Suprapubic skin (tissue), 4 donors: ENCODE data around the gene ADGRD1. TPM values are rescaled to one million over a fixed set of nuclear protein-coding genes. Genes with fewer than 3 reads are reported as not detected.

Source experiments
- DNase-seq, 2 donors: peaks; one replicate each; pipeline ENCODE4 v3.0.0-alpha.2; 2019; ENCODE audit warnings: low spot score in 2 of 2
- H3K27ac ChIP-seq: fragments of 200-600 bp; sonication (generic); one replicate; pipeline ENCODE4 v1.5.1; 2019
- H3K27me3 ChIP-seq: fragments of 200-600 bp; sonication (generic); one replicate; pipeline ENCODE4 v1.5.1; 2019
- H3K36me3 ChIP-seq: fragments of 200-600 bp; sonication (generic); one replicate; pipeline ENCODE4 v1.5.1; 2019
- H3K4me1 ChIP-seq: fragments of 200-600 bp; sonication (generic); one replicate; pipeline ENCODE4 v1.5.1; 2019
- H3K4me3 ChIP-seq: fragments of 200-600 bp; sonication (generic); one replicate; pipeline ENCODE4 v1.5.1; 2019; ENCODE audit warnings: mild to moderate bottlenecking
- H3K9me3 ChIP-seq: fragments of 200-600 bp; sonication (generic); one replicate; pipeline ENCODE4 v1.5.1; 2019
- EP300 ChIP-seq: sonication (generic); formaldehyde crosslinking; IDR thresholded peaks from one replicate; pipeline ENCODE4 v1.6.1; 2017; ENCODE audit warnings: antibody characterized with exemption
- POLR2A ChIP-seq, 2 donors: fragments of 450-650 bp; IDR thresholded peaks; one replicate each; pipeline ENCODE4 v1.6.1; 2017; ENCODE audit warnings: antibody characterized with exemption in 2 of 2, mild to moderate bottlenecking in 2 of 2, moderate library complexity in 2 of 2
- POLR2AphosphoS5 ChIP-seq, 3 donors: sonication (generic); formaldehyde crosslinking; IDR thresholded peaks; one replicate each; pipeline ENCODE4 v1.6.1; 2017; ENCODE audit warnings: antibody characterized with exemption in 3 of 3
- WGBS: methylation state at CpG from one replicate; pipeline ENCODE4 v1.1.5; 2018; 5-methylcytosine and 5-hydroxymethylcytosine counted together
- total RNA-seq, 4 donors: library from RNA; depleted of rRNA; stranded (reverse); fragments of >200 nt; gene quantifications; one replicate each; pipeline ENCODE4 v1.1.0, GENCODE V29; 2016
- TF ChIP-seq, protein P1 (sequence below), 2 donors: fragments of 200-600 bp in 1 of 2; fragments of 450-650 bp in 1 of 2; sonication (generic) in 1 of 2; IDR thresholded peaks; one replicate each; pipeline ENCODE4 v1.5.1; 2016 to 2019; ENCODE audit warnings: antibody characterized with exemption in 2 of 2, mild to moderate bottlenecking in 1 of 2, moderate library complexity in 1 of 2

The ADGRD1 gene
- total RNA-seq, 4 donors from 2014 or later: 4.2 to 12.4 (median 10.4) TPM

DNA sequence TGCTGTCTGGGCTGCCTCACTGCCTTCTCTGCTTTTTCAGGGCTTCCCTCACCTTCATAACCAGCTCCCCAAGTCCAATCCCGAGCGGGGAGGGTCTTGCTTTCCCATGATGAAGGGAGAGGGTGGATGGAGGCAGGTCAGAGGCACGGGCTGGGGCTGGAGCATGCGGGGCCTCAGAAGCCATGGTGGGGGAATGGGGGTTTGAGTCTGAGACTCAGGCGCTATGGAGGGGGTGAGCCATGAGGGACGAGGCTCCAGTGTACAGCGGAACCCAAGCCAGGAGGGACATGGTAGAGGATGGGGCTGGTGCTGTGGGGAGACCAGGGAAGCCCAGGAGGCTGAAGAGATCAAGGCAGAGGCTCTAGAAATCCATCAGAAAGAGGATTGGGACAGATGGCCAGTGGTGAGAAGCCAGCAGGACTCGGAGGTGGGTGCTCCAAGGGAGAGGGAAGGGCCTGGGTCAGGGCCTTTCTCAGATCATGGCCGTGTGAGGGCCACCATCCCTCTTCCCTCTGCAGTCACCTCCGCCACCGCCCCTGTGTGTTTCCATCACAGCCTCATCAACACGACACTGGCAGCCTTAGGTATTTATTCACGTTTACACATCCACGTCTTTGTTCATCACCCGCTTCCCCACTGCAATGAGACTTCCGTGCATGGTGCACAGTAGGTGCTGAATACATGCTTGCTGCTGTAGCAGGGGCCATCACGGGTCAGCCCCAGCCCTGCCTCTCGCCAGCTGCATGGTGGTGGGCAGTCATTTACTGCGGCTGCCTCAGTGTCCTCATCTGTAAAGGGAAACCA, 144.7 kb downstream of the ADGRD1 start:
- no peaks in the 10 kb centered on the region for H3K9me3 ChIP-seq
- H3K4me1 ChIP-seq: peaks cover 5% of the 10 kb centered on the region
- H3K27me3 ChIP-seq: peaks cover 17% of the 10 kb centered on the region
- DNase-seq: peak; percentile 48 to 69
- H3K27ac ChIP-seq: no peak overlapping the region
- no peaks in the 10 kb centered on the region for H3K36me3 ChIP-seq
- TF ChIP-seq, protein P1, sequence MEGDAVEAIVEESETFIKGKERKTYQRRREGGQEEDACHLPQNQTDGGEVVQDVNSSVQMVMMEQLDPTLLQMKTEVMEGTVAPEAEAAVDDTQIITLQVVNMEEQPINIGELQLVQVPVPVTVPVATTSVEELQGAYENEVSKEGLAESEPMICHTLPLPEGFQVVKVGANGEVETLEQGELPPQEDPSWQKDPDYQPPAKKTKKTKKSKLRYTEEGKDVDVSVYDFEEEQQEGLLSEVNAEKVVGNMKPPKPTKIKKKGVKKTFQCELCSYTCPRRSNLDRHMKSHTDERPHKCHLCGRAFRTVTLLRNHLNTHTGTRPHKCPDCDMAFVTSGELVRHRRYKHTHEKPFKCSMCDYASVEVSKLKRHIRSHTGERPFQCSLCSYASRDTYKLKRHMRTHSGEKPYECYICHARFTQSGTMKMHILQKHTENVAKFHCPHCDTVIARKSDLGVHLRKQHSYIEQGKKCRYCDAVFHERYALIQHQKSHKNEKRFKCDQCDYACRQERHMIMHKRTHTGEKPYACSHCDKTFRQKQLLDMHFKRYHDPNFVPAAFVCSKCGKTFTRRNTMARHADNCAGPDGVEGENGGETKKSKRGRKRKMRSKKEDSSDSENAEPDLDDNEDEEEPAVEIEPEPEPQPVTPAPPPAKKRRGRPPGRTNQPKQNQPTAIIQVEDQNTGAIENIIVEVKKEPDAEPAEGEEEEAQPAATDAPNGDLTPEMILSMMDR (IDR thresholded peaks at IDR 0.05): no peak
- TF ChIP-seq EP300 (no peak), POLR2A (IDR thresholded peaks at IDR 0.05) (no peak), POLR2AphosphoS5 (IDR thresholded peaks at IDR 0.05) (no peak)
- WGBS: 86% methylated on average over 16 of the region's 19 CpGs
- H3K4me3 ChIP-seq: no peak overlapping the region

DNA sequence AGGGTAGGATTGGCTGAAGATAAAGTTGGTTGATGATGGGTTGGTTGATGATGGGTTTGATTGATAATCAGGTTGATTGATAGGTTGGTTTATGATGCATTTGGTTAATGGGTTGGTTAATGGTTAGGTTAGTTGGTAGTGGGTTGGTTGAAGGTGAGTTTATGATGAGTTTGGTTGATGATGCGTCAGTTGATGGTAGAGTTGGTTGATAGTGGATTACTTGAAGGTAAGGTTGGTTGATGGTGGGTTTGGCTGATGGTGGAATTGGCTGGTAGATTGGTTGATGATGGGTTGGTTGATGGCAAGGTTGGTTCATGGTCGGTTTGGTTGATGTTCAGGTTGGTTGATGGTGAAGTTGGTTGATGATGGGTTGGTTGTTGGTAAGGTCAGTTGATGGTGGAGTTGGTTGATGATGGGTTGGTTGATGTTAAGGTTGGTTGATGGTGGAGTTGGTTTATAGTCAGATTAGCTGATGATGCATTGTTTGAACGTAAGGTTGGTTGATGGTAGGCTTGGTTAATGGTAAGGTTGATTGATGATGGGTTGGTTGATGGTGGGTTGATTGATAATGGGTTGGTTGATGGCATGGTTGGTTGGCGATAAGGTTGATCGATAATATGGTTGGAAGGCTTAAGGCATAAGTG, 146.4 kb downstream of the ADGRD1 start:
- H3K36me3 ChIP-seq: no peaks in the 10 kb centered on the region
- no peak overlapping the region for H3K27ac ChIP-seq
- WGBS: 92% methylated on average over 5 of the region's 5 CpGs
- peaks cover 11% of the 10 kb centered on the region for H3K27me3 ChIP-seq
- peaks cover 6% of the 10 kb centered on the region for H3K4me1 ChIP-seq
- no peak for DNase-seq
- no peaks in the 10 kb centered on the region for H3K9me3 ChIP-seq
- H3K4me3 ChIP-seq: no peak overlapping the region
- TF ChIP-seq EP300 (no peak), POLR2A (IDR thresholded peaks at IDR 0.05) (no peak), POLR2AphosphoS5 (IDR thresholded peaks at IDR 0.05) (no peak)
- TF ChIP-seq, protein P1 (IDR thresholded peaks at IDR 0.05): no peak

DNA sequence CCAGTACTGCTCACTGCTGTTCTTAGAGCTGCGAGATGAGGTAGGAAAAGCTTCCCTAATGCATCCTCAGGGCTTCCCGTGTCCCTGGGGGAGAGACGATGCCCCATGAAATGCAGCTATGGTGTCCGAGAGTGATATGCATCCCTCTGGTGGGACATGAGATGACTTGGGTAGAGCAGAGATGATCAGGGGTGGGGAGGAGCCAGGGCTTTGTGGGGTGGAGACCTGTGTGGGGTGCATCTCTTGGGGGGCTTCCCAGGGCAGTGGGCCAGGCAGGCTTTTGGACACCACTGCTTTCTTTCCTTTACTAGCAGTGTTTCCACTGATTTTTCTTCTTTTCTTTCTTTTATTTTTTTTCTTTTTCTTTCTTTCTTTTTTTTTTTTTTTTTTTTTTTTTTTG, 147.3 kb downstream of the ADGRD1 start:
- Histone ChIP-seq H3K4me1 (peaks cover 6% of the 10 kb centered on the region), H3K27ac (no peak overlapping the region), H3K36me3 (no peaks in the 10 kb centered on the region), H3K4me3 (no peak overlapping the region), H3K9me3 (no peaks in the 10 kb centered on the region), H3K27me3 (peaks cover 17% of the 10 kb centered on the region)
- 100% methylated on average over 4 of the region's 4 CpGs for WGBS
- peak in 1 of 2 donors; percentile 15 for DNase-seq
- TF ChIP-seq POLR2A (IDR thresholded peaks at IDR 0.05) (no peak), EP300 (no peak), POLR2AphosphoS5 (IDR thresholded peaks at IDR 0.05) (no peak)
- TF ChIP-seq, protein P1 (IDR thresholded peaks at IDR 0.05): no peak

DNA sequence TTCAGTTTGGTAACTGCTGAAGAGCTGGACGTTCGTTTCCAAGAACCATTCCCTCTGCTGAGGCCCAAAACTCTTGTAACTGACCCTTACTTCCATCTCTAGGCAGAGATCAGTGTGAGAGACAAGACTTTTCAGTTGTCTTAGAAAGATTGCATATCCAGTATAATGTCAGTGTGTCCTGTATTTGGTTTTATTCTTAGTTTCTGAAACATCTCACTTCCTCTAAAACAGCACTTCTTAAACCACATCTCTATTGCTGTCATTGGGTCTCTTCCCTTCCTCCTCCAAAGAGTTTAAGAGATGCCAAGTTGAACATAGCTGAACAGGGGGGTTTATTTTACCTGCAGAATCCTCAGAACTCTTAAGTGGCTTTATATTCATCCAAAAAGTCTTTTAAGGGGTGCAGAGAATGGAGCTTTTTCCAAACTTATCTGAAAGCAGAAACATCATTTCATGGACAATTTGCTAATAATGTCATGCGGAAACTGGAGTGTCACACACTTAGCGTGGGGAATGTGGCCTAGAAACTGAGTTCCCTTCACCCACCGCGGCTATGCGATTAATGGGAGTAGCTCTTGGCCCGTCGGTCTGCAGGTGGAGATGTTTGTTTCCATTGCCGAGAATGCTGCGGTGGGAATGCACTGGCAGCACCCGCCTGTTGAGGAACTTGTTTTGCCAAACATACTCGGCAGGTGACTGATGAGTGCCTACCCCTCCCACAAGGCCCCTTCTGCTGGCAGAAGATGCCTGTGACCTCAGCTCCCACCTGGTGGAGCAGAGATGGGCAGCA, 148.2 kb downstream of the ADGRD1 start:
- Histone ChIP-seq H3K36me3 (no peaks in the 10 kb centered on the region), H3K4me1 (peaks cover 6% of the 10 kb centered on the region), H3K4me3 (no peak overlapping the region), H3K9me3 (no peaks in the 10 kb centered on the region), H3K27ac (no peak overlapping the region), H3K27me3 (peaks cover 22% of the 10 kb centered on the region)
- WGBS: 76% methylated on average over 13 of the region's 13 CpGs
- TF ChIP-seq, protein P1 (IDR thresholded peaks at IDR 0.05): no peak
- TF ChIP-seq EP300 (no peak), POLR2A (IDR thresholded peaks at IDR 0.05) (no peak), POLR2AphosphoS5 (IDR thresholded peaks at IDR 0.05) (no peak)
- no peak for DNase-seq
